GM18907 (cell line): ENCODE data around the gene CMBL.
"Not testable (repeated sequence)": the region's sequence is repeated elsewhere in the genome, so short reads cannot be mapped to it uniquely, and the experiment has no call there.

Experiments used
- ATAC-seq: cut with Tn5 transposase; IDR thresholded peaks from one replicate; pipeline ENCODE4 v1.9.1; 2021; ENCODE audit warnings: mild to moderate bottlenecking, moderate library complexity; ENCODE audit not compliant: unreplicated experiment

Gene CMBL

DNA sequence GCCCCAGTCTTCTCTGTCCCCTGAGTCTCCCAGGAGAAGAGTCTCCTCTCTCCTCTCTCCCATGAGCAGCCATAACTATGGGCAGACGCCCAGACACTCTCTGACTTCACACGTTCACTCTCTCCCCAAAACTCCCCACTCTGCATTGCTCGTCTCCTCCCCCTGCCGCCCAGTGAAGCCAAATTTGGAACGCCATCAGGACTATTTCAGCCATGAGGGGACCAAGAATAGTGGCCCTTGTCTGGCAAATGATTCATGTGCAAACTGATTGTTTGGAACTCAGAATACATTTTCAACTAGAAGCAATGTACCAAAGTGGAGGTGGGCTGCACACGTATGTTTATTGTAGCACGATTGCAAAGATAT lies 20.9 kb downstream of the CMBL start:
- no peak for ATAC-seq

DNA sequence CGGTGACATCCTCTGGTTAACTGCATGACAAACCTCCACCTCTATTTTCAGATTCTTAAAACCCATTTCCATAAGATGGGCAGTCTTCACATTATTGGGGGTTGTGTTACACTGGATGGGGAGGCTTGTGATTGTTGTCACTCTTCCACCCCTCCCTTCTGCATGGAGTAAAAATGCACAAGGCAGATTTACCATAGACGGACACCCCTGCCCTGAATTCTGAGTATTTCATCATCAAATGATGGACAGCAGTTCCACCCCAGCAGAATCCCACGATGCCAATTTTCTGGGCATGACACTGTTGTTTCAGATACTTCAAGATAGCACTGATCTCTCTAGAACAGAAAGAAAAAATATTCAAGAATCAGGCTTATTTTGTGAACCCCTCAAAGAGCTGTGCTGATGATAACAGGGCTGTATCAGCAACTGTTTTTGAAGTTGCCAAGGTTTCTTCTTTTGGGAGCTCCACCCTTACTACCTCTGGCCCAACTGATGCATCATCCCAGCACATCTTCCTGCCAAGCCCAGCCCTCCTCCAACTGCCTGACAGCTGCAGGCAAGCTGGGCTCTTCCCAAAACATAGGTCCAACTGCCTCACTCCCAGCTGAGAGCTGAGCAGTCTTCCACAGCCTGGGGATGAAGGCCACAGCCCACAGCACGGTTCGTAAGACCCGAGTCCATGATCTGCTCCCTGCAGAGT lies 21.4 kb downstream of the CMBL start:
- ATAC-seq, result no peak

DNA sequence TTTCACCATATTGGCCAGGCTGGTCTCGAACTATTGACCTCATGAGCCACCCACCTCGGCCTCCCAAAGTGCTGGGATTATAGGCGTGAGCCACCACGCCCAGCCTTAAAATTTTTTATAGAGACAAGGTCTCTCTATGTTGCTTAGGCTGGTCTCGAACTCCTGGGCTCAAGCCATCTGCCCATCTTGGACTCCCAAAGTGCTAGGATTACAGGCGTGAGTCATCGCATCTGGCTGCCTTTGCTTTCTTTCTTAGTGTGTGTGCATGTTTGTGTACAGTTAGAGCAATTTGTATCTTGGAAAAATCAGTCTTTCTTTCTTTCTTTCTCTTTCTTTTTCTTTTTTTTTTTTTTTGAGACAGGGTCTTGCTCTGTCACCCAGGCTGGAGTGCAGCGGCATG lies 22.3 kb downstream of the CMBL start:
- ATAC-seq, result not testable (repeated sequence)

DNA sequence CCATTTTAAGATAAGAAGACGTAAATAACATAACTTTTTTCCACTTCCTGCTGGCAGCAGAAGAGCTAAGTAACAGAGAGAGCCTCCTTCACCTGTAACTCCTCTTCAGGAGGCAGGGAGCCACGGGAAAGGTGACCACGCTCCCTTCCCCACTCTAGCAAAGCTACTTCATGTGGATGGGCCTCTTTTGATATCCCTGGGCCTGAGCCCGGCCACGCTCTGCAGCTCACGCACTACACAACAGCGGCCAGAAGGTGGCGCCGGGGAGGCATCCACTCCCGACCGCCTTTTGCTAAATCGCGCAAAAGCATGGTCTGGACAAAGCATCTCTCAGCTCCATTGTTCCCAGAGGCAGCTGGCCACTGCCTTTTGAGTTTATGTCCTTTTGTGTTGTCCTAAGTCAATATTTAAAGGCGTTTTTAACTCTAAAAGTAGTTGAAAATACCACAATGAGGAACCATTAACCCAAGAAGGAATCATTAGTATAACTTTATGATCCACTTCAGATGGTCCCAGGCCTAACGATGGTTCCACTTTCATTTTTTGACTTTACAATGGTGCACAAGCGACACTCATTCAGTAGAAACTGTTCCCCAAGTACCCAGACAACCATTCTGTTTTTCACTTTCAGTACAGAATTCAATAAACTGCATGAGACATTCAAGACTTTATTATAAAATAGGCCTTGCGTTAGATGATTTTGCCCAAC lies 23.6 kb downstream of the CMBL start:
- ATAC-seq, result peak; percentile 95

DNA sequence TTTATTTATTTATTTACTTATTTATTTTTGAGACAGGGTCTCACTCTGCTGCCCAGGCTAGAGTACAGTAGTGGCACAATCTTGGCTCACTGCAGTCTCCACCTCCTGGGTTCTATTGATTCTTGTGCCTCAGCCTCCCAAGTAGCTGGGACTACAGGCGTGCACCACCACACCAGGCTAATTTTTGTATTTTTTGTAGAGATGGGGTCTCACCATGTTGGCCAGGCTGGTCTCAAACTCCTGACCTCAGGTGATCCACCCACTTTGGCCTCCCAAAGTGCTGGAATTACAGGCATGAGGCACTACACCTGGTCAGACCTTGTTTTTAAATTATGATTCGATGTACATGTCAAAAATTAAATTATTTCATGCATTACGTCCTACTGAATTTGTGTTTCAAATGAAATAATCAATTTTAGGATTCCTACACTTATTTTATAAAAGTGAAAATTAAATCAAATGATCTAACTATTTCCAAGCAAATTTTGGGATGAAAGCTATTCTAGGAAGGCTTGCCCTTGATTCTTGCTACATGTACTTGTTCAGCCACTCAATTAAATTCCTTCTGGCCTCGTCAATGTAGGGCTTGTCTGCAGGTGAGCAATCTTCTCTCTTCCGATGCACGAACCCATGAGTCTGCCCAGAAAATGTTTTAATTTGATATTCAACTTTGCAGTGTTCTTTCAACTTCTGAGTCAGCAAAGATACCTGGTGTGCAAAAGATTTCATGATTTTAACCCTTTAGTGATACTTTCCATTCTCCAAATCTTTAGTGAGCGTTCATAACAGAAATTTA lies 27.6 kb downstream of the CMBL start:
- ATAC-seq, result no peak

DNA sequence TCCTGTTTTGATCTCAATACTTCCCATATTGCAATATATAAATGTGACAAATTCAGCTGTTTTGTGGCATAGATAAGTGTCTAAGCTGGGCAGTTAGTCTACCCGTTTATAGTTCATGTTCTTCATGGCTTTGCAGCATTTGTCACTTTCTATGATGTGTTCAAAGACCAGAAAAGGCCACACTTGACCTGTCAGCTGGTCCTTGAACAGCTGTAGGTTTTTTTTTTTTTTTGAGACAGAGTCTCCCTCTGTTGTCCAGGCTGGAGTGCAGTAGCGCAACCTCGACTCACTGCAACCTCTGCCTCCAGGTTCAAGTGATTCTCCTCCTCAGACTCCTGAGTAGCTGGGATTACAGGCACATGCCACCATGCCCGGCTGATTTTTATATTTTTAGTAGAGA lies 28.4 kb downstream of the CMBL start:
- no peak for ATAC-seq

DNA sequence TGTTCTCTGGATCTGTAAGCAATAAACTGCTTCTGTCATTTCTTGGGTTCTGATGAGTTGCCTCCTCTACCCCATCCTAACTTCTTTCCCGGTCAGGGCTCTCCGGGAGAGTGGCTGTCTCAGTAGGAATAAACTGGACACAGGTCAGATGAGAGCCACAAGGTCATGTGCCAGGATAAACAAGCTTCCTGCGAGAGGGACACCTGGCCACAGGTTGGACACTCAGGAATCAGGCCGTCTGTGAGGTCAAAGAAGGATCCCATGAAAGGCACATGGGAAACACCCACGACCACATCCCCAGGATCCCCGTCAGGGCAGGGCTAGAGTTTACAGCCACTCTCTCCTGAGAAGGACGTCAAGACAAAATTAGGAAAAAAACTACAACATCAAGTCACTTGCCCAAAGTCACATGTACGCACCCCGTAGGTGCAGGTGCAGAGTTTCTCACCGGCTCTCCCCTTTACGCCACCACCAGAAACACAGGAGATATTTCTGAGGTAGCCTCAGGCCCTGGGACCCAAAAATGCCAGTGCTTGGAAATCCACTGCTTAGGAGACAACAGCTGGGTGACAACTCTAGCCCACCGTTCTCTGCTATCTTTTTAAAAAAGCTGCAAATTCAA lies 28.9 kb downstream of the CMBL start:
- ATAC-seq, result no peak

DNA sequence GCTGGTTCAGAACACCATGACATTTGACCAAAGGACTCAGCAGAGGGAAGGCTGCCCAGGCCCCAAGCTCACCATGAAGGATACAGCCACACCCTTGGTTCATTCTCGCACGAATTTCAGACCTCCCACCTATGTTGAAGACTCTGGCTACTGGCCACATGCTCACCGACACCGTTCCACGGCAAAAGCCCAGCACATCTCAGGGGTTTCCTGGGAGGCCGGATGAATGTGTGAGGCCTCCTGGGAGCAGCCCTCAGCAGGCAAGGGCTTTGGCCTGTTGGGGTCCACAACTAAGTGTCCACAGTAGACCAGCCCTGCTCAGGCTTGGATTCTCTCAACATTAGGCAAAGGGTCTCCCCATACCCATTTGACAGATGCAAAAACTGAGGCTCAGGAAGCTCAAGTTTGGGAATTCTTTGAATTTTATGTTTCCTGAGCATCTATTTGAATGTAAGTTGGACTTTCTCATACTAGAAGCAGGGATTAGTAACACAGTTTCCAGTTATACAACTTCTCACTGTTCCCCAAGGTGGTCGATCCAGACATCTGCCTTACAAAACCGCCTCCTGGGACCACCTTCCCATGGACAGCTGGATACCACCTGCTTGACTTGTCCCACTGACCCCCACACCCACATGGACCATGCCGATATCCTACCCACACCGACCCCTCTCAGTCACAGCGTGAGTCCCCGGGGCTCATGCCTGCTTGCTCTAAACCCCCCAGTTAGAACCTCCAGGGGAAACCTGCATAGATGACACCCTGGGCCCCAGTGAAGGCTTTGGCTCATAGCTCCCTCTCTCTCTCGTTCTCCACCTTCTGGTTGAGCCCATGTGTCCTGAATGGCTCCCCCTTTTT lies 29.7 kb downstream of the CMBL start:
- ATAC-seq, result no peak

DNA sequence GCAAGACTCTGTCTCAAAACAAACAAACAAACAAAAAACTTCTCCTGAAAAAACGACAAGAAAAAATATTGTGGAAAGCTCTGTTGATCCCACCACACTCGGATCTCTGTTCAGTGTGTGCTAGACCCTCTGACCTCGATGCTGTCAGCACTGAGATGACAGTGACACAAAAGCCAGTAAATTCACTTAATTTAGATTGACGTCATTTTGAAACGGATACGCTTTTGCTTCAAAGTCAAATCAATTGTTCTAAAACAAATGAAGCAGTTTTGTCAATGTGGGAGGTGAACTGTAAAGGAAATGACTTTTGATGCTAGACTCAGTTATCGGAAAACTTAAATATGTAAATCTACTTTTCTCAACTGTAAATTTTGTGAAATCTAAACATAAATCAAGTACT lies 31.0 kb downstream of the CMBL start:
- ATAC-seq, result no peak

DNA sequence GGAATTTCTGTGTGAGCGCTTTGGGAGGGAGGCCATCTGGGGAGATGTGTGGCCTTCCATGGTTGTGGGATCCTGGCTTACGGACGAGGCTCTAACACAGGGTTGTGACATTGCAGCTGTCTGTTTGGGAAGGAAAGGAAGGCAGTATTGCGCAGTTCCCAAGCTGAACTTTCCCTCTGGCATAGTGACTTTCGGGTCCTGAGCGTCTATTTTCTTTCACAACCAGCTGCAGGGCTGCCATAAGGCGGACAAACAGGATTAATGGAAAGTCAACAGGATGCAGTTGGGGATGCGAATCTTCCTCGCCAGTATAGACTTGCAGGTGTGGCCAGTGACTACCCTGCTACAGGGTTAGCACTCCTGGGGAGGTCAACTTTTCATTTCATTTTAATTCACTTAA lies 31.7 kb downstream of the CMBL start:
- ATAC-seq, result no peak

DNA sequence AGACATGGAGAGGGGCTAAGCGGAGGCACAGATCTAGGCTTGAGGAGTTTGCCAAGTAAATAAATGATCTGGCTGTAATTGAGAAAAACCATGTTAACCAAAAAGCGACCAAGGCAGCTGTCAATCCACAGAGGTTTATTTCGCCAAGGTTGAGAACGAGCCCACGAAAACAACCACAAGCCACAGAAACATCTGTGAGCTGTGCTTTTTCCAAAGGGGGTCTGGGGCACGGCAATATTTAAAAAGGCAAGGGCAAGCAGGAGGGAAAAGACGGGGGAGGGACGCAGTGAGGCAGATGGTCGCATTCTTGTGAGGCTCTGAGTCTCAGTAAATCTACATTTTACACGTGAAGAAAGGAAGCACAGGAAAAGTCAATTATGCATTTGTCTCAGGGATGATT lies 32.2 kb downstream of the CMBL start:
- no peak for ATAC-seq

DNA sequence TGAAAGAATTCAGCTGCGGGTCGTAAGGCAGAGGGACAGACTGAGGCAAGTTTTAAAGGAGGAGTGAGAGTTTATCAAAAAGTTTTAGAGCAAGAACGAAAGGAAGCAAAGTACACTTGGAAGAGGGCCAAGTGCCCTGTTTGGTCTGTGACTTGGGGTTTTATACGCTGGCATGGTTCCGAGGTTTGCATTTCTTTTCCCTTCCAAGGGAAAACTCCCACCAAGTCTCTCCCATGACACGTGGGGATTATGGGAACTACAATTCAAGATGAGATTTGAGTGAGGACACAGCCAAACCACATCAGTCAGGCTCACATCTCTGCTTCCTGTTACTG lies 34.9 kb downstream of the CMBL start:
- not testable (repeated sequence) for ATAC-seq

DNA sequence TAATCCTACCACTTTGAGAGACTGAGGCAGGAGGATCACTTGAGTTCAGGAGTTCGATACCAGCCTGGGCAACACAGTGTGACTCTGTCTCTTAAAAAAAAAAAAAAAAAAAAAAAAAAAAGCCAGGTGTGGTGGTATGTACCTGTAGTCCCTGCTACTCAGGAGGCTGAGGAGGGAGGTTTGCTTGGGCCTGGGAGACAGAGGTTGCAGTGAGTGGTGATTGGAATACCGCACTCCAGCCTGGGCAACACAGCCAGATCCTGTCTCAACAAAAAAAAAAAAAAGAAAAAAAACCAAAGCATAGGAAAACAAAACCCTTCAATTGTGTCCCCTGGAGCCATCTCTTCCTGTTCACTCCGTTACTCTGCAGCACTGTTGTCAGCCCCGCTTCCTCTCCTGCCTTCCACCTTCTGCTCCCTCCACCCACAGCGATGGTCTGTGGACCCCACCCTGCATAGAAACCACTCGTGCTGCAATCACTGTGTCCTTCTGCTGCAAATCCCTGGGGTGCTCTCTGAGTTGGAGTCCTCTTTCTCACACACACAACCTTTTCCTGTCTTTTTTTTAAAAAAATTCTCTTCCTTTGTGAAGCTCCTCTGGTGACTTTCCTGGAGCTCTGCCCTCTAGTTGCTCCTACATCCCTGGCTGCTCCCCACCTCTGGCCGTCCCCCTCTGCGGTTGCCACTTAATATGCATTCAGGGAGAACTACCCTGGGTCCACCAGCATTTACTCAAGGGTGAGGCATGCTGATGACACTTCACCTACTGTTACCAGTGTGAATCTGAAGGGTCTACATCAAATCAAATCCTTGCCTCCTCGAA lies 35.4 kb downstream of the CMBL start:
- no peak for ATAC-seq

DNA sequence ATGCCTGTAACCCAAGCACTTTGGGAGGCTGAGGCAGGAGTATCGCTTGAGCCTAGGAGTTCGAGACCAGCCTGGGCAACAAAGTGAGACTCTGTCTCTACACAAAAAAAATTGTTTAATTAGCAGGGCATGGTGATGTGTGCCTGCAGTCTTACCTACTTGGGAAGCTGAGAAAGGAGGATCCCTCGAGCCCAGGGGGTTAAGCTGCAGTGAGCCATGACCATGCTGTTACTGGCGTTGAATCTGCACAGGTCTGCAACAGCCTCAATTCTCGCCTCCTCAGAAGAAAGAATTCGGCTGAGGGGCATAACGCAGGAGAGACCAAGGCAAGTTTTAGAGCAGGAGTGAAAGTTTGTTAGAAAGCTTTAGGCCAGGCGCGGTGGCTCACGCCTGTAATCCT lies 39.6 kb downstream of the CMBL start:
- ATAC-seq, result no peak

DNA sequence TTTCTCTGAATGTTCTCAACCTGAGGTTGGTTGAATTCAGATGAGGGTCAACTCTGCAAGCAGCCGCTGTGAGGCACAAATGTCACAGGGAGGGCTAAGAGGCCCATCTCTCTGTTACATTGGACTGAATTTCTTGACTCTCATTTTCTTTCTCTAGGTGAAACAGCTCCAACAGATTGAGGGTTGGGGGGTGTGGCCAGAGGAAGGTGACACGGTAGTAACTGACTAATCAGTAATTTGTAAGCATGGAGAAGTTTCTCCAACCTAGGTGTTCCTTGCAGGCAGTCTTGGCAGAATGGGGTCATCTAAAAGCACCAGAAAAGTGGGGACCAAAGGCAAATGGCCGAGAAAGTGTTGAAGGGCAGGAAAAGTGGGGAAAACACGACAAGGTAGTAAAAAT lies 40.9 kb downstream of the CMBL start:
- ATAC-seq, result no peak

DNA sequence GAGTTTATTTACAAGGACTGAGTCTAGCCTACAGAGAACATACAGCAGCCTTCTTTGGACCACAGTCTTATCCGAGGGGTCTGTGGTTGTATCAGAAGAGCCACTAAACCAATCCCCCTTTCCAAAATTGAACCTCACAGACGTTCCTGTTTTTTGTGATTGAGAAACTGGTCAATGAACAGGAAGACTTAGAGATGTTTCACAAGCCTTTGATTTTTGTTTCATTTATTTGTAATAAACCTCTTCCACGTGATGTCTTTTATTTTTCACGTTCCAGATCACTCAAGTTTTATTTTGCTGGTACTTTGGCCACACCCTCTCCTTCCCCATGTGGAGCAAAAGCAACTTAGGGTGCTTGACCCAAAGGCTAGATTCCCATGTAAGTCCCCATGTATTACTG lies 41.6 kb downstream of the CMBL start:
- no peak for ATAC-seq

DNA sequence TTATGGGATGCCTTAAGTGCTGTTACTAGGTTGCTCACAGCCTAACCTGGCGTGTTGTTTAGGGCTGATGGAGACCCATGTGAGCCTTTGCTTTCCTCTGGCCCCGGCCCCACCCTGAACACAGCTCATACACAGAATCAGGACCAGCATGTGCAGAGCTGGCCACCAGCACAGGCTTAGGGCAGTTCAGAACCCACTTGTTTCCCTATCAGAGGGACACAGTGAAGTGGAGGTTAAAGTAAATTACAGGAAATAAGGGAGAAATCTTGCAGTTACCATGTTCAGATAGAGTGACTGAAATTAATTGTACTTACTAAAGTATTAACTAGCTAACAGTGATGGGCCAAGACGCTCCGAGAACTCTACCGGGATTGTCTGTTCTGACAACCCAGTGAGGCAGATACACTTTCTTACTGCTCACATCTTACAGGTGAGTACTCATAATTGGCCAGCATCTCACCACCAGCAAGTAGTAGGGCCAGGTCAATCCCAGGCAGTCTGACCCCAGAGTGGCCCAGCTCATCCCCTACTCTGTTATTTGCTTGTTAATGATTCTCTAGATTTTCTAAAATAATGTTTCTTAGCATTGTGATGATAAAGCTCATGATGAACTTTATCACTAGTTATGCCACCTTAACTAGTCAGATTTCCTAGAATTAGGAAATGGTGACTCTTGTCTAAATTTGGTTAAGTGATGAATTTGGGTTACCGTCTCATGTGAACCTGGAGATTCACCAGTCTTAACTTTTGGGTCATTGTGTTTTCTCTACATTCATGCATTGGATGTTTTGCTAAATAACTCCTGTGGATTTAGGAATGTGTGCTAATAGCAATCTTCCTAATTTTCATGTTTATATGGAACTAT lies 42.2 kb downstream of the CMBL start:
- ATAC-seq, result no peak

DNA sequence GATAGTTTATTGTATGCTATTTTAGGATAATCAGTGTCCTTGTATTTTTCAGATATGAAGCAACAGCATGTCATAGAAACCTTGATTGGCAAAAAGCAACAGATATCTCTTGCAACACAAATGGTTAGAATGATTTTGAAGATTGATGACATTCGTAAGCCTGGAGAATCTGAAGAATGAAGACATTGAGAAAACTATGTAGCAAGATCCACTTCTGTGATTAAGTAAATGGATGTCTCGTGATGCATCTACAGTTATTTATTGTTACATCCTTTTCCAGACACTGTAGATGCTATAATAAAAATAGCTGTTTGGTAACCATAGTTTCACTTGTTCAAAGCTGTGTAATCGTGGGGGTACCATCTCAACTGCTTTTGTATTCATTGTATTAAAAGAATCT lies 43.1 kb downstream of the CMBL start:
- no peak for ATAC-seq

DNA sequence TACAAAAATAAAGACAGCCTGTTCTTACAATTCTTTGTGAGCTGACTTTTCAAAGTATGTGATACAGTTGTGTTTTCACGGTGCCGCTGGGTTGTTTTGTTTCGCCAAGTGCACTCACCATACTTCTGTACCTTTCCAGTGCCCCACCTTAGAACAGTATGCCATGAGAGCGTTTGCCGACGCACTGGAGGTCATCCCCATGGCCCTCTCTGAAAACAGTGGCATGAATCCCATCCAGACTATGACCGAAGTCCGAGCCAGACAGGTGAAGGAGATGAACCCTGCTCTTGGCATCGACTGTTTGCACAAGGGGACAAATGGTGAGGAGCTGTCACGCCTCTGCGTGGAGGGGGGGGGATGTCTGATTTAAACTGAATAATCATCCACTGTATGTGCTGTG lies 44.7 kb downstream of the CMBL start:
- no peak for ATAC-seq
